HFF-Myc (cell line): ENCODE results near the gene MYOF.
"Not testable (repeated sequence)": the region's sequence is repeated elsewhere in the genome, so short reads cannot be mapped to it uniquely, and the experiment has no call there.

ENCODE experiments used
- DNase-seq: peaks from one replicate; pipeline ENCODE4 v3.0.0-alpha.2; 2011; ENCODE audit warnings: low read depth; ENCODE audit errors: extremely low read depth
- H3K4me3 ChIP-seq: replicated peaks from 2 replicates; pipeline ENCODE4 v1.5.1; 2011; ENCODE audit warnings: low read depth, mild to moderate bottlenecking, control low read depth, low read length
- TF ChIP-seq, protein P1 (sequence below): IDR thresholded peaks from 2 replicates; pipeline ENCODE4 v1.5.1; 2012; ENCODE audit warnings: mild to moderate bottlenecking, low read depth, low read length, control low read depth; ENCODE audit errors: missing control alignments

The MYOF gene

GRCh38 chr10:93319896-93320295, 162.2 kb downstream of the MYOF start:
- no peak for DNase-seq

GRCh38 chr10:93319096-93319495, 163.0 kb downstream of the MYOF start:
- no peak for DNase-seq
- TF ChIP-seq, protein P1, sequence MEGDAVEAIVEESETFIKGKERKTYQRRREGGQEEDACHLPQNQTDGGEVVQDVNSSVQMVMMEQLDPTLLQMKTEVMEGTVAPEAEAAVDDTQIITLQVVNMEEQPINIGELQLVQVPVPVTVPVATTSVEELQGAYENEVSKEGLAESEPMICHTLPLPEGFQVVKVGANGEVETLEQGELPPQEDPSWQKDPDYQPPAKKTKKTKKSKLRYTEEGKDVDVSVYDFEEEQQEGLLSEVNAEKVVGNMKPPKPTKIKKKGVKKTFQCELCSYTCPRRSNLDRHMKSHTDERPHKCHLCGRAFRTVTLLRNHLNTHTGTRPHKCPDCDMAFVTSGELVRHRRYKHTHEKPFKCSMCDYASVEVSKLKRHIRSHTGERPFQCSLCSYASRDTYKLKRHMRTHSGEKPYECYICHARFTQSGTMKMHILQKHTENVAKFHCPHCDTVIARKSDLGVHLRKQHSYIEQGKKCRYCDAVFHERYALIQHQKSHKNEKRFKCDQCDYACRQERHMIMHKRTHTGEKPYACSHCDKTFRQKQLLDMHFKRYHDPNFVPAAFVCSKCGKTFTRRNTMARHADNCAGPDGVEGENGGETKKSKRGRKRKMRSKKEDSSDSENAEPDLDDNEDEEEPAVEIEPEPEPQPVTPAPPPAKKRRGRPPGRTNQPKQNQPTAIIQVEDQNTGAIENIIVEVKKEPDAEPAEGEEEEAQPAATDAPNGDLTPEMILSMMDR: no peak
- no peak overlapping the region for H3K4me3 ChIP-seq

More at GRCh38 chr10:93319896-93320295, 162.2 kb downstream of the MYOF start:
- TF ChIP-seq, protein P1: no peak
- no peak overlapping the region for H3K4me3 ChIP-seq

- DNase-seq: no peak
- TF ChIP-seq, protein P1: no peak
- no peak overlapping the region for H3K4me3 ChIP-seq
Observed at GRCh38 chr10:93315246-93315645, 166.9 kb downstream of the MYOF start.

GRCh38 chr10:93314656-93315055, 167.5 kb downstream of the MYOF start:
- H3K4me3 ChIP-seq, DNase-seq: not testable (repeated sequence)

DNA sequence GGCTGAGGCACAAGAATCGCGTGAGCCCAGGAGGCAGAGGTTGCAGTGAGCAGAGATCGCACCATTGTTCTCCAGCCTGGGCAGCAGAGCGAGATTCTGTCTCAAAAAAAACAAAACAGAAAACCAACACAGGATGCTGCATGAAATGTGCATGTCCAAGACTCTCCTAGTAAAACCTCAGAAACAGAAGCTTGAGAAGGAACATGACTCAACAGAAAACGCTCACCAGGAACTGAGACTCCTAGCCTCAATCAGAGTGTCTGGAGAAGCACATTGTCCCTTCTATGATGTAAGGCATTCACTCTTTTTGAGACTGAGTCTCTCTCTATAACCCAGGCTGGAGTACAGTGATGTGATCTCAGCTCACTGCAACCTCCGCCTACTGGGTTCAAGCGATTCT, 168.3 kb downstream of the MYOF start:
- TF ChIP-seq, protein P1: no peak
- DNase-seq: no peak
- H3K4me3 ChIP-seq: no peak overlapping the region

DNA sequence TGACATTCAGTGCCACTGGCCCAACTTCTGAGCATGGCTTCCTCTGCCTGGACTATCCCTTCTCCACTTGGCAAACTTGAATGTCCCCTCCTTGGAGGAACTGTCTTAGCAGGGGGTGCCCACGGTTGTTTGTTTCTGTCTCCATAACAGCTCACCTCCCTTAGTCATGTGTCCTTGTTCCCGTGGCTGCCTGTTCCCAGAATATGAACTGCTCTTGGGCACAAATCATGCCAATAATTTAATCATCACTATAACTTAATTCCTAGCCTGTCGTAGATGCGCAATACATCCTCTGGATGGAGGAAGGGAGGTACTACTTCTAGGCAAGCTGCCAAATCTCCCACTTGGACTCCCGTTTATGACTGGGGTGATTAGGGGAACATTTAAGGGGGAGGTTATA, 173.1 kb downstream of the MYOF start:
- TF ChIP-seq, protein P1: no peak
- no peak overlapping the region for H3K4me3 ChIP-seq
- no peak for DNase-seq

GRCh38 chr10:93305122-93305521, 177.0 kb downstream of the MYOF start:
- TF ChIP-seq, protein P1: no peak
- no peak for DNase-seq
- H3K4me3 ChIP-seq: no peak overlapping the region
